GM11168 (cell line): ENCODE results near the gene RFC5.
"Not testable (repeated sequence)": the region's sequence is repeated elsewhere in the genome, so short reads cannot be mapped to it uniquely, and the experiment has no call there.

Source experiments
- in situ Hi-C: fragments of 300-500 bp; cut with MboI; formaldehyde crosslinking; loops from one replicate; pipeline ENCODE4 v1.12.0; 2022; ENCODE audit warnings: low sequenced_read_pairs; ENCODE audit not compliant: unreplicated experiment

RFC5 gene

GRCh38 chr12:118013283-118013682 lies 3.2 kb upstream of the RFC5 start:
- in situ Hi-C loops, result no loop called here

GRCh38 chr12:118015306-118015705 lies 1.2 kb upstream of the RFC5 start:
- in situ Hi-C loops, result no loop called here

- in situ Hi-C loops, result no loop called here
Measured at GRCh38 chr12:118015944-118016343, 559 bp upstream of the RFC5 start.

- in situ Hi-C loops, result no loop called here
Measured at GRCh38 chr12:118017926-118018325, 1.4 kb downstream of the RFC5 start.

GRCh38 chr12:118020036-118020435 lies 3.5 kb downstream of the RFC5 start:
- in situ Hi-C loops, result no loop called here

GRCh38 chr12:118022097-118022727 lies 5.7 kb downstream of the RFC5 start:
- in situ Hi-C loops, result not testable (repeated sequence)

- in situ Hi-C loops, result no loop called here
Measured at GRCh38 chr12:118022728-118023109, 6.2 kb downstream of the RFC5 start.

- in situ Hi-C loops, result no loop called here
Measured at GRCh38 chr12:118023301-118023860, 6.9 kb downstream of the RFC5 start.

GRCh38 chr12:118025168-118025567 lies 8.7 kb downstream of the RFC5 start:
- in situ Hi-C loops, result no loop called here

GRCh38 chr12:118029166-118029565 lies 12.7 kb downstream of the RFC5 start:
- in situ Hi-C loops, result no loop called here

- in situ Hi-C loops, result no loop called here
Measured at GRCh38 chr12:118032188-118032587, 15.7 kb downstream of the RFC5 start.

- in situ Hi-C loops, result no loop called here
Measured at GRCh38 chr12:118033323-118033722, 16.8 kb downstream of the RFC5 start.

GRCh38 chr12:118033902-118034301 lies 17.4 kb downstream of the RFC5 start:
- in situ Hi-C loops, result no loop called here

GRCh38 chr12:118034429-118035189 lies 18.1 kb downstream of the RFC5 start:
- in situ Hi-C loops, result no loop called here

GRCh38 chr12:118035190-118036041 lies 18.9 kb downstream of the RFC5 start:
- in situ Hi-C loops, result no loop called here

- in situ Hi-C loops, result no loop called here
Measured at GRCh38 chr12:118036672-118037411, 20.3 kb downstream of the RFC5 start.

- in situ Hi-C loops, result no loop called here
Measured at GRCh38 chr12:118038137-118038536, 21.6 kb downstream of the RFC5 start.

GRCh38 chr12:118042091-118042490 lies 25.6 kb downstream of the RFC5 start:
- in situ Hi-C loops, result no loop called here

- in situ Hi-C loops, result no loop called here
Measured at GRCh38 chr12:118044075-118044474, 27.6 kb downstream of the RFC5 start.

GRCh38 chr12:118044577-118044976 lies 28.1 kb downstream of the RFC5 start:
- in situ Hi-C loops, result no loop called here
